K562 (cell line): ENCODE data around the gene TMEM33. TPM values are rescaled to one million over a fixed set of nuclear protein-coding genes. Genes with fewer than 3 reads are reported as not detected.

Experiments used
- ATAC-seq: fragments of 200-7000 bp; cut with Tn5 transposase; 3 replicates; pipeline ENCODE4 v1.9.1; 2020; ENCODE audit warnings: moderate library complexity
- BruUV-seq: library from RNA; stranded (reverse); fragments of 400-500 nt; replicated peaks from 2 replicates; lab custom pipeline; 2021; lab: Mats Ljungman, UMichigan
- CTCF ChIA-PET: fragments of 300-600 bp; formaldehyde crosslinking; extraction: SDS; loops from one replicate; lab custom pipeline; 2021; ENCODE audit warnings: low intra/inter-chr PET ratio; lab: Yijun Ruan, JAX
- POLR2A ChIA-PET: fragments of 300-600, 350-650 bp; sonication (Branson Sonifier 250); formaldehyde crosslinking; extraction: SDS; loops from one replicate; lab custom pipeline; 2021; ENCODE audit warnings: antibody characterized with exemption, inconsistent platforms; lab: Yijun Ruan, JAX
- DNase-seq, 4 experiments: peaks; one replicate each; pipeline versions ENCODE4 v3.0.0 to v3.0.0-alpha.2; 2011 to 2018; ENCODE audit warnings: low spot score in 3 of 4, mixed read lengths in 3 of 4; ENCODE audit errors: extremely low read depth in 1 of 4
- FAIRE-seq: peaks from 2 replicates; lab custom pipeline; 2011; peaks lifted over from hg19 to GRCh38; lab: Jason Lieb, UNC
- H2AFZ ChIP-seq: 2 replicates; pipeline ENCODE4 v1.6.0; 2011; ENCODE audit warnings: low read depth, low read length, control low read depth, inconsistent platforms
- H3K27ac ChIP-seq: fragments of 200-600 bp; 3 replicates; pipeline ENCODE4 v1.8.0; 2011; ENCODE audit warnings: low read depth, mild to moderate bottlenecking, control low read depth, inconsistent platforms, low read length, moderate library complexity, mixed read lengths; ENCODE audit errors: extremely low read depth
- H3K27me3 ChIP-seq, 2 experiments: fragments of 300-600 bp in 1 of 2; 2 replicates in 1 of 2; 3 replicates in 1 of 2; pipeline versions ENCODE4 v1.6.0 to v1.8.0; 2011; ENCODE audit warnings: inconsistent platforms in 2 of 2, low read length in 2 of 2, mild to moderate bottlenecking in 1 of 2, mixed read lengths in 1 of 2, moderate library complexity in 1 of 2; ENCODE audit not compliant: control insufficient read depth in 2 of 2, insufficient read depth in 2 of 2
- H3K36me3 ChIP-seq: fragments of 300-600 bp; 3 replicates; pipeline ENCODE4 v1.8.0; 2011; ENCODE audit warnings: mild to moderate bottlenecking, low read length, inconsistent platforms; ENCODE audit not compliant: control insufficient read depth, insufficient read depth
- H3K4me1 ChIP-seq, 2 experiments: fragments of 200-600 bp in 1 of 2; replicated peaks in 1 of 2; 2 replicates in 1 of 2; 3 replicates in 1 of 2; pipeline versions ENCODE4 v1.5.1 to v1.8.0; 2011; ENCODE audit warnings: inconsistent platforms in 2 of 2, low read length in 2 of 2, mild to moderate bottlenecking in 1 of 2, mixed read lengths in 1 of 2, moderate library complexity in 1 of 2; ENCODE audit not compliant: control insufficient read depth in 2 of 2, insufficient read depth in 2 of 2
- H3K4me2 ChIP-seq: 2 replicates; pipeline ENCODE4 v1.6.1; 2011; ENCODE audit warnings: low read length, control low read depth, inconsistent platforms, mixed read lengths; ENCODE audit not compliant: insufficient read depth
- H3K4me3 ChIP-seq: fragments of 200-600 bp; sonication (generic), shearing (Covaris generic); 2 replicates; pipeline ENCODE4 v1.5.1; 2016; ENCODE audit warnings: control low read depth, inconsistent platforms
- H3K79me2 ChIP-seq: fragments of 200-600 bp; 3 replicates; pipeline ENCODE4 v1.8.0; 2011; ENCODE audit warnings: low read length, inconsistent platforms; ENCODE audit not compliant: control insufficient read depth, insufficient read depth
- H3K9ac ChIP-seq, 2 experiments: 2 replicates each; pipeline versions ENCODE4 v1.6.0 to v1.6.1; 2011; ENCODE audit warnings: low read depth in 2 of 2, low read length in 2 of 2, control low read depth in 1 of 2, inconsistent platforms in 1 of 2, mild to moderate bottlenecking in 1 of 2, mixed read lengths in 1 of 2; ENCODE audit not compliant: insufficient read depth in 1 of 2
- H3K9me1 ChIP-seq: one replicate; pipeline ENCODE4 v1.6.0; 2011; ENCODE audit warnings: inconsistent platforms, mild to moderate bottlenecking, low read length, moderate library complexity; ENCODE audit not compliant: control insufficient read depth, insufficient read depth
- H3K9me3 ChIP-seq: replicated peaks from 2 replicates; pipeline ENCODE4 v1.5.1; 2011; ENCODE audit warnings: low read depth, low read length, inconsistent platforms; ENCODE audit not compliant: control insufficient read depth, insufficient read depth
- H4K20me1 ChIP-seq: replicated peaks from 2 replicates; pipeline ENCODE4 v1.6.1; 2011; ENCODE audit warnings: low read length, inconsistent platforms, mixed read lengths; ENCODE audit not compliant: control insufficient read depth, insufficient read depth
- CBFA2T3 ChIP-seq: fragments of 450-650 bp; IDR thresholded peaks from 2 replicates; pipeline ENCODE4 v1.6.1; 2017
- CCNT2 ChIP-seq: IDR thresholded peaks from 2 replicates; pipeline ENCODE4 v1.6.1; 2011; ENCODE audit warnings: borderline replicate concordance, low read depth, mild to moderate bottlenecking, moderate library complexity, mixed read lengths, low read length; ENCODE audit not compliant: insufficient read length; ENCODE audit errors: extremely low read depth
- ETV6 ChIP-seq, 3 experiments: fragments of 150-350 bp in 1 of 3; sonication (generic) in 1 of 3; formaldehyde crosslinking in 1 of 3; IDR thresholded peaks; 2 replicates each; pipeline versions ENCODE4 v1.6.1 to v1.8.0; 2014 to 2022; ENCODE audit warnings: borderline replicate concordance in 2 of 3, low read depth in 2 of 3, antibody characterized with exemption in 1 of 3, low read length in 1 of 3, mild to moderate bottlenecking in 1 of 3, missing genetic modification reagents in 1 of 3
- FOSL1 ChIP-seq: fragments of 200-800 bp; sonication (Bioruptor generic); conservative IDR thresholded peaks from 2 replicates; pipeline ENCODE4 v1.6.1; 2016; ENCODE audit warnings: missing genetic modification characterization, missing compliant biosample characterization
- FOXJ3 ChIP-seq: sonication (generic); formaldehyde crosslinking; IDR thresholded peaks from 2 replicates; pipeline ENCODE4 v1.4.0; 2020; ENCODE audit warnings: mild to moderate bottlenecking, missing genetic modification reagents
- HNRNPK ChIP-seq: fragments of 200-400 bp; formaldehyde crosslinking; IDR thresholded peaks from one replicate; pipeline ENCODE4 v1.6.1; 2018; ENCODE audit warnings: mild to moderate bottlenecking, low read depth, low read length; ENCODE audit not compliant: poor library complexity, severe bottlenecking
- HNRNPUL1 ChIP-seq: fragments of 200-400 bp; formaldehyde crosslinking; IDR thresholded peaks from 2 replicates; pipeline ENCODE4 v1.6.1; 2017; ENCODE audit warnings: low read length
- KLF6 ChIP-seq: fragments of 250-450 bp; sonication (Bioruptor Pico); IDR thresholded peaks from 2 replicates; pipeline ENCODE4 v1.4.0; 2020; ENCODE audit warnings: mild to moderate bottlenecking, moderate library complexity, borderline replicate concordance
- MAFG ChIP-seq: fragments of 450-650 bp; conservative IDR thresholded peaks from 2 replicates; pipeline ENCODE4 v1.6.1; 2016; ENCODE audit warnings: missing genetic modification characterization, missing compliant biosample characterization
- PHTF2 ChIP-seq: fragments of 250-450 bp; sonication (Bioruptor Pico); IDR thresholded peaks from 2 replicates; pipeline ENCODE4 v1.5.0; 2021; ENCODE audit warnings: mild to moderate bottlenecking
- PRPF4 ChIP-seq: fragments of 200-400 bp; formaldehyde crosslinking; IDR thresholded peaks from one replicate; pipeline ENCODE4 v1.6.1; 2017; ENCODE audit warnings: low read length, low read depth, mild to moderate bottlenecking; ENCODE audit not compliant: insufficient read depth, poor library complexity, severe bottlenecking
- SMARCC2 ChIP-seq: fragments of 450-650 bp; IDR thresholded peaks from 2 replicates; pipeline ENCODE4 v1.6.1; 2017; ENCODE audit warnings: antibody characterized with exemption, moderate library complexity, mild to moderate bottlenecking, low read depth
- WGBS: fragments of 100-300 bp; shearing (Covaris generic); methylation state at CpG from one replicate; pipeline ENCODE4 v1.1.6; 2016; ENCODE audit warnings: low coverage, mixed read lengths; ENCODE audit not compliant: insufficient coverage; ENCODE audit errors: missing lambda C conversion rate; 5-methylcytosine and 5-hydroxymethylcytosine counted together
- in situ Hi-C: fragments of 300-500 bp; cut with MboI; formaldehyde crosslinking; loops from 4 replicates; pipeline ENCODE4 v1.15.0; 2018; ENCODE audit warnings: inconsistent platforms, mixed read lengths
- intact Hi-C: fragments of 100-400 bp; cut with micrococcal nuclease; formaldehyde crosslinking; loops from 2 replicates; pipeline ENCODE4 v1.14.2; 2022
- polyA plus RNA-seq, 8 experiments: library from polyadenylated mRNA; depleted of rRNA in 4 of 8; stranded (reverse) in 5 of 8; unstranded in 3 of 8; fragments of >200 nt; fragmentation: Nextera tagmentation in 2 of 8; fragmentation: Illumina TruSeq in 1 of 8; extraction: Ambion mirVana in 2 of 8; extraction: Trizol in 1 of 8; gene quantifications; 2 replicates each; pipeline versions ENCODE4 v1.2.1 to v1.2.3, GENCODE V29; 2011 to 2014; ENCODE audit warnings: inconsistent platforms in 1 of 8, missing spikeins in 1 of 8
- total RNA-seq, 7 experiments: library from RNA; depleted of rRNA in 6 of 7; stranded (reverse); fragments of >200 nt in 6 of 7; fragmentation: Illumina TruSeq in 2 of 7; extraction: Trizol in 2 of 7; gene quantifications; 2 replicates each; pipeline versions ENCODE4 v1.2.1 to v1.2.3, GENCODE V29; 2011 to 2021; ENCODE audit warnings: low replicate concordance in 1 of 7
- TF ChIP-seq, protein P1 (sequence below), 3 experiments: fragments of 200-800 bp in 1 of 3; sonication (Bioruptor generic) in 1 of 3; sonication (generic) in 1 of 3; formaldehyde crosslinking in 1 of 3; IDR thresholded peaks; 2 replicates each; pipeline versions ENCODE4 v1.6.1 to v1.8.0; 2016 to 2022; ENCODE audit warnings: mild to moderate bottlenecking in 2 of 3, missing compliant biosample characterization in 2 of 3, missing genetic modification characterization in 2 of 3, missing genetic modification reagents in 1 of 3

TMEM33 gene
- total and polyA plus RNA-seq, 9 of the 15 experiments (the other 6 are each of a cell fraction or from before 2014, with no cell fraction given): 16.8 to 85.9 (median 67.9) TPM

GRCh38 chr4:41887277-41887676 is 48.0 kb upstream of the TMEM33 start:
- TF ChIP-seq HNRNPK (no peak), PRPF4 (no peak), MAFG (tag) (no peak), CBFA2T3 (no peak), FOSL1 (no peak), FOXJ3 (CRISPR knock-in tag) (no peak), CCNT2 (no peak), SMARCC2 (no peak), ETV6 (IDR thresholded peaks at IDR 0.05; ENCODE audit: borderline replicate concordance in 1 of 2, low read depth in 2 of 2, low read length in 1 of 2) (no peak), ETV6 (CRISPR knock-in tag; IDR thresholded peaks at IDR 0.05; ENCODE audit: borderline replicate concordance) (no peak), KLF6 (CRISPR knock-in tag) (no peak), PHTF2 (CRISPR knock-in tag) (no peak), HNRNPUL1 (no peak)
- TF ChIP-seq, protein P1, sequence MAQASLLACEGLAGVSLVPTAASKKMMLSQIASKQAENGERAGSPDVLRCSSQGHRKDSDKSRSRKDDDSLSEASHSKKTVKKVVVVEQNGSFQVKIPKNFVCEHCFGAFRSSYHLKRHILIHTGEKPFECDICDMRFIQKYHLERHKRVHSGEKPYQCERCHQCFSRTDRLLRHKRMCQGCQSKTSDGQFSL (CRISPR knock-in tag; IDR thresholded peaks at IDR 0.05): no peak
- TF ChIP-seq, protein P1 (tag; IDR thresholded peaks at IDR 0.05): no peak
- no peak for DNase-seq
- Histone ChIP-seq H3K27ac (no peak overlapping the region), H3K4me2 (no peak overlapping the region), H2AFZ (no peak overlapping the region), H3K79me2 (no peaks in the 10 kb centered on the region), H3K36me3 (no peaks in the 10 kb centered on the region), H3K9me3 (no peaks in the 10 kb centered on the region), H4K20me1 (no peaks in the 10 kb centered on the region), H3K4me3 (no peak overlapping the region), H3K9me1 (no peaks in the 10 kb centered on the region), H3K4me1 (peaks cover 0 to 1% of the 10 kb centered on the region in 2 experiments; a peak in 1 of 5 replicates), H3K27me3 (peaks cover 0 to 3% of the 10 kb centered on the region in 2 experiments; a peak in 3 of 5 replicates), H3K9ac (no peak overlapping the region)
- no peak for ATAC-seq
- BruUV-seq: no TSS peak
- in situ Hi-C loops (loop anchor here (5.0 to 10.0 kb wide), 2 partner anchors 195 to 602 kb away; no protein-coding TSS in a partner anchor), intact Hi-C loops (loop anchor here (5.0 kb wide), 1 partner anchor 95 kb away; no protein-coding TSS in a partner anchor)
- POLR2A ChIA-PET: no interaction called here
- no peak for FAIRE-seq
- 0% methylated on average over 2 of the region's 2 CpGs for WGBS
- CTCF ChIA-PET: interaction anchor here (2.8 kb wide), 1 partner anchor 194 kb away, joined by 24 read pairs; no protein-coding TSS in a partner anchor
